GM19395 (cell line): ENCODE results near the gene DOK3.

ENCODE experiments used
- ATAC-seq: cut with Tn5 transposase; IDR thresholded peaks from one replicate; pipeline ENCODE4 v1.9.1; 2021; ENCODE audit warnings: mild to moderate bottlenecking, moderate library complexity; ENCODE audit not compliant: unreplicated experiment

DOK3 gene, protein sequence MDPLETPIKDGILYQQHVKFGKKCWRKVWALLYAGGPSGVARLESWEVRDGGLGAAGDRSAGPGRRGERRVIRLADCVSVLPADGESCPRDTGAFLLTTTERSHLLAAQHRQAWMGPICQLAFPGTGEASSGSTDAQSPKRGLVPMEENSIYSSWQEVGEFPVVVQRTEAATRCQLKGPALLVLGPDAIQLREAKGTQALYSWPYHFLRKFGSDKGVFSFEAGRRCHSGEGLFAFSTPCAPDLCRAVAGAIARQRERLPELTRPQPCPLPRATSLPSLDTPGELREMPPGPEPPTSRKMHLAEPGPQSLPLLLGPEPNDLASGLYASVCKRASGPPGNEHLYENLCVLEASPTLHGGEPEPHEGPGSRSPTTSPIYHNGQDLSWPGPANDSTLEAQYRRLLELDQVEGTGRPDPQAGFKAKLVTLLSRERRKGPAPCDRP

GRCh38 chr5:177509381-177509951 is at the start of gene DOK3:
TSS of gene DOK3 (minus strand) at chr5:177509826. CDS start at chr5:177509540, 286 bp downstream.
- ATAC-seq, result peak; percentile 30

DNA sequence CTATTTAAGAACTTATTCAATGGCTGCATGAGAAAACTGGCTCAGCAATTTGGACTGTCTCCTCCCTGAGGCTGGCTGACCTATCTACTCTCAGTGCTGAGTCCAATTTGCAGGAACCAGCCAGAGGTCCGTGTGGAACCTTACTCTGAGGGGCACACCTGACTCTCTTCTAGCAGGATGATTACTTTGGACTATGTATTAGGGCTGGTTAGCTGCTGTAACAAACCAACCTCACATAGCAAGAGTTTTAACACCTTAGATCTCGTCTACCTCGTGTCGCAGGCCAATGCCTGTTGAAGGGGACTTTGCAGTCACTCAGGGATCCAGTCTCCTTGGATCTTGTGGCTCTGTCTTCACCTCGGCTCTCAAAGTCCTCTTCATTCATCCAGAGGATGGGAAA is 48.2 kb upstream of the DOK3 start:
- ATAC-seq, result no peak

DNA sequence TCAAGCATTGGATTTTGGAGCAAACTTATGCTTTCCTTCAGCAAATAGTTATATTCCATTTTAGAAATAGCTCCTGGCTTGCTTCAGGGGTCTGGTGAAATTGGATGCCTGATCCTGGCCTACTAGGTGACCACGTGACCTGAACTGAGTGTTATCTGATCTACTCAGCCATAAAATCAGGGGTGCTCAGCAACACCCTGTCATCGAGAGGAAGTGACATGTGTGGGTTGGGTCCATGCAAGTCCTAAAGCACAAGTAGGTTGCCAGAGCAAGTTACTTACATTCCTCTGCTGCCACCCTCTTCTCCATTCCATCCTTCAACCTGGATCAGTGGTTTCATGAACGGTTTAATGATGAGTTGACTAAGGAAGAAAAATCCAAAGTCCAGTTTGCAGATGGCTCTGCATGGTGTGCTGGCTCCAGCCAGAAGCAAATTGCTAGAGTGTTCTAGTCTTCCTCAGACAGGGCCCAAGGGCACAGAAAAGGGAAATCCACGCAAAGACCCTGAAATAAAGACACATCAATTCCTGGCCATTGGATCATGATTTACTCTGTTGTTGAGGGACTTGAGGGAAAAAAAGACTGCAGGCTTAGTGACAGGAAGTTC is 47.5 kb upstream of the DOK3 start:
- no peak for ATAC-seq

GRCh38 chr5:177555665-177556064 is 46.0 kb upstream of the DOK3 start:
- ATAC-seq, result no peak

DNA sequence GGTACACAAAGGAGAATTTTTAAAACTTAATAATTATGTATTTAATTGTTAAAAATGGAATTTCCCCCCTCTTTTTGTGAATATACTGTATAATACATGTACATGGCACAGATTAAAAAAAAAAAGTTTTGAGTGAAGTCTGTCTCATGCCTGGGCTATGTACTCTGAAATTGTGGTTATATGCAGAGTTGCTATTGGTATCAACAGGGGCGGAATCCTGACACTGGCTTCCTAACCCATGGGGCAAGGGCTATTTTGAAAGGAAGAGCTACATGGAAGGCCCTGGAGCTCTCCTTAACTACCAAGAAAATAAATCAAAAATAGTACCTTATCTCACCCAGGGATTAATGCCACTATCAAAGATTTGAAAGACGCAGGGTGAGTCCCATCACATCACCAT is 45.6 kb upstream of the DOK3 start:
- ATAC-seq, result no peak

DNA sequence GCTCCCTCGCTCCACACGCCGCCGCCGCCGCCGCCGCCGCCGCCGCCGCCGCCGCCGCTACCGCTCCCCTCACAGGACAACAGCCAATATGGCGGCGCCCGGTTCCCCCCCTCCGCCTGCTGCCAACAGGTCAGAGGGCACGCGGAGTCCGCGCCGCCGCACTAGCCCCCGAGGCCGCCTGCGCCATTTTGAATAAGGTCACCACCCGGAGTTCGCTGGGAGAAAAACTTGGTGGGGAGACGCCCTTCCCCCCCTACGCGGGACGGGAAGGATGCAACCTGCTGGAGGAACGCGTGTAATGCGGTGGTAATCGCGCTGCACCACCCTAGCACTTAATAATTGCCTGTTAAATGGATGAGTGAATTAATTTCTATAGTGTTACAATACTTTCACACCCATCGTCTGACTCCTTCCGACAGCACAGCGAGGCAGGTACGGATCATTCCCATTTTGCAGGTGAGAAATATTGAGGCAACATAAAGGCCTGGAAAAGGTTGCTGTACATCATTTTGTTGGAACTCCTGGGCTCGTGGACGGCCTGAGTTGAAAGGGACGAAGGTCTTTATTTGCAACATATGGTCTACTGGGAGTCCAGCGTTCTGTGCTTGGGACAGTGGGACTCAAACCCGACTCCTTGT is 45.0 kb upstream of the DOK3 start, which contains the start of gene FAM193B:
FAM193B (minus strand) TSS at position 90 of the 638 bp plus-strand sequence. CDS start 105 bp downstream, outside the sequence.
- ATAC-seq, result peak; percentile 93

GRCh38 chr5:177553671-177554429 is 44.2 kb upstream of the DOK3 start:
- peak; percentile 38 for ATAC-seq

GRCh38 chr5:177552839-177553455 is 43.3 kb upstream of the DOK3 start:
- no peak for ATAC-seq

DNA sequence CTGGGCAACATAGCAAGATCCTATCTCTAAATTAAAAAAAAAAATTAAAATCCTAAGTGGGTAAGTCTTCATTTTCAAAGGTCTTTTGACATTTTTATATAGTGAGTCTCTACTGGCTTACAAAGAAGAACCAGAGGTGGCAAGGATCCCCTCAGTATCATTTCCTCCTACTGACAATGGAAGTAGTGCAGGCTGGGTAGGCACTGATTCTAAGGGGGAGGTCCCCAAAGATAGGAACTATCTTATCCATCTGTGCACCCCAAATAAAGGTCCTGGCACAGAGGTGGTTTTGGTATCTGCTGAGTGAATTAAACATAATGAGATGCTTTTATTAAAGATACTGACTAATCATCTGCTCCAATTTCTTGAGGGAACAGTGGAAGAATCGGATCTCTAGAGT is 40.5 kb upstream of the DOK3 start:
- no peak for ATAC-seq

DNA sequence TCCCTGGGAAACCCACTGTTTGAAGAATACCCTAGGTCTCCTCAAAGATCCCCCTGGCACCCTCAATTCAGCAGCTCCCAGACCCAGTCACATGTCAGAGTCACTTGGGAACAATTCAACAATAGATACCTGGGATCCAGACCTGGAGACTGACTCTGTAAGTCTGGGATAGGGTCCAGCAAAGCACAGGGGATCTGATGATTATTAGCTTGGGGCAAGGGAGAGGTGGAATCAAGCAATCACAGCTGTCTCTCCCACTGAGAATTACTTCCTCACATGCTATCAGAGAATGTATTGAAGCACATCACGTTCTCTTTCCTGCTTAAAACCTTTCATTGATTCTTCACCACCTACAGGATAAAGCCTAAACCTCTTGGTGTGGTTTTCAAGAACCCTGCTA is 38.9 kb upstream of the DOK3 start:
- ATAC-seq, result no peak

DNA sequence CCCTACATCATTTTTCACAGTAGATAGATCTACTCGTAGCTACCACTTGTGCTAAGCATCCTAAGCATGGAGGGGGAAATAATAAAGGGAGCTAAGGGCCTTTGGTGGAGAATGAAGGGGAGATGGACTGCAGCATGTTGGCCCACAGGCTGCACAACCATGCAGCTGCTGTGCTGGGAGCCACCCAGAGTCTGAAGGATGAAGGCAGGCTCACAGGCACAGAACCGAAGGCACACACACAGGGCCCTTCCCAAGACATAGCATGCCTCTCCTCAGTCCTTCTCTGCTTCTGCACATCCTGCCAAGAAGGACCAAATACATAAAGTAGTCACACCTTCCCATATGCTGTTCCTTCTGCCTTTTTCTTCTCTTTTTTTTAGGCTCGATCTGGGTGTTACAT is 38.1 kb upstream of the DOK3 start:
- no peak for ATAC-seq

DNA sequence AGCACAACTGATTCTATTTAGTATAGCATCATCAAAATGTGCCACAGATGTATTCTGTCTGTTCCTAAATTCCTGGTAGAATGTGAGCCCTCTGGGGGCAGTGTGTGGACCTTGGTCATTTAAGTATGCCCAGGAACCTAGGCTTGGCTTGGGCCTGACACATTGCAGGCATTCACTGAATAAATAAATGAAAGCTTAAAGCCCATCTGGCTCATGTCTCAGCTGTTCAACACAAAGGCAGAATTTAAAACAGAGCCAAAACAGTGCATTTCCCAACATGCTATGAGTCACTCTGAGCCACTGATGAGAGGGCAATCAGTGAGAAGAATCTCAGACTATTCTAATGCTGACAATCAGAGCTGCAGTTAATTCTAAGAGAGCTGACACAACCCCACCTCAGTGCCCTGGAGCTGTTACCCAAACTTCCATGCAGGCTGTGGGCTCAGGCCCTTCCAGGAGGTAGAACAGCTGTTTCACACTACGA is 36.7 kb upstream of the DOK3 start:
- ATAC-seq, result no peak

GRCh38 chr5:177545487-177546257 is 36.0 kb upstream of the DOK3 start:
- ATAC-seq, result no peak

- ATAC-seq, result no peak
Observed at GRCh38 chr5:177542816-177543465, 33.3 kb upstream of the DOK3 start.

DNA sequence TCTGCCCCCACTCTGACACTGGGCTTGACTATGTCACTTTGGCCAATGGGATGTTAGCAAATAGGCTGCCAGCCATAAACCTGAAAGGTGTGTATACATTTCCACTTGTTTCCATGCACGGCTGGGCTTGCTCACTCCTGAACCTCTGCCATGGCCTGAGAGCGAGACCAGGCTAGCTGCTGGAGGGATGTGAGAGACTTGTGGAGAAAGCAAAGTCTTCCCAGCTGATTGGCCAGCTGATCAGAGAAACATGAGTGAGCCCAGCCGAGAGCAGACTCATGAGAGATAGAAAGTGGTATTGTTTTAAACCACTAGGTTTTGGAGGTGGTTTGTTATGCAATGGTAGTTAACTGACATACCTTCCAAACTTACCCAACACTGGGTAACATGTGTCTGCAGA is 30.8 kb upstream of the DOK3 start:
- no peak for ATAC-seq

DNA sequence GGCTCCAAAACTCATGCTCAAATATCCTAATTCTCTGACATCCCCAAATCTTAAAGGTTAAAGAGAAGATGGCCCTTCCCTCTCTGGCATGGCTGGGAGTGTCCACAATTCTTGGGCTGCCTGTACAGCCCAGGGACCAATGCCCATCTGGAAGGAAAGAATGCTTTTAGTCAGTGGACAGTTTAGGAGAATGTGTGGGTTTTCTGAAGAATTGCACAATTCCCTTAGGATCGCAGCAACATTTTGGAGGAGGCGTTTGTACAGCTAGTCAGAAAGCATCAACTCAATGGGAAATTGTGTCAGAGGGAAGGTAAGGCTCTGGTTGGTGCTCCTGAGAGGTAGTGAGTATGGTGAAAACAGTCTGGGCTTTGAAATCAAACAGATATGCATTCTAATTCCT is 29.8 kb upstream of the DOK3 start:
- no peak for ATAC-seq

DNA sequence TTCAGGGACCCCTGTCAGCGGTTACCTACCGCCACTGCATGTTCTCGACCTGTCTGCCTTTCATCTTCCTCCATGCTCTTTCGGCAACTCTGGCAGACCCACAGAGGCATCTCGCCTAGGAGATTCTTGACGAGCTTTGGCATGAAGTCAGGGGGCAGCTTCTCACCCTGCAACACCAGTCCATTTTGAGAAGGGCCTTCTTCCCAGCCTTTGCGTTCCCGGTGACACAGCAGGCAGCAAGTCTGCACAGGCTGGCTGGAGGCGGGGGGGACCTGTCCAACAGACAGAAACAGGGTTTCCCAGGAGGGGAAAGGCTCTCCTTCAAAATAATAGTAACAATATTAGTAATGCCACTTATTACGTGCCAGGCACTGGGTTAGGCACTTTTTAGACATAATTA is 29.2 kb upstream of the DOK3 start:
- no peak for ATAC-seq

GRCh38 chr5:177537389-177538361 is 28.0 kb upstream of the DOK3 start:
- no peak for ATAC-seq
